H1 (cell line): ENCODE data around the gene GTF3C2. TPM values are rescaled to one million over a fixed set of nuclear protein-coding genes. Genes with fewer than 3 reads are reported as not detected.

ENCODE experiments used
- BCL11A ChIP-seq, 2 experiments: IDR thresholded peaks; one replicate each; pipeline ENCODE4 v1.6.1; 2011; ENCODE audit warnings: low read depth in 2 of 2, low read length in 2 of 2, mild to moderate bottlenecking in 2 of 2
- EZH2 ChIP-seq: fragments of 200-600 bp; sonication (generic); IDR thresholded peaks from 2 replicates; pipeline ENCODE4 v1.7.1; 2012; ENCODE audit warnings: low read depth, mild to moderate bottlenecking, moderate library complexity, low read length, inconsistent platforms; ENCODE audit not compliant: severe bottlenecking
- HDAC6 ChIP-seq: IDR thresholded peaks from one replicate; pipeline ENCODE4 v1.7.1; 2012; ENCODE audit warnings: low read depth, mild to moderate bottlenecking, inconsistent platforms, low read length, moderate library complexity
- JUN ChIP-seq: IDR thresholded peaks from 2 replicates; pipeline ENCODE4 v1.6.1; 2011; ENCODE audit warnings: low read depth, mild to moderate bottlenecking, improper control_type of control experiment, low read length
- SIN3A ChIP-seq, 2 experiments: IDR thresholded peaks in 1 of 2; conservative IDR thresholded peaks in 1 of 2; 2 replicates each; pipeline ENCODE4 v1.6.1; 2011 to 2012; ENCODE audit warnings: low read length in 2 of 2, improper control_type of control experiment in 1 of 2, low read depth in 1 of 2, mild to moderate bottlenecking in 1 of 2
- polyA plus RNA-seq, 7 experiments: library from polyadenylated mRNA; depleted of rRNA in 3 of 7; stranded (reverse) in 5 of 7; unstranded in 2 of 7; fragments of >200 nt in 5 of 7; fragments of 200-250 nt in 2 of 7; gene quantifications; 1 replicate in 5 of 7; 2 replicates in 1 of 7; 4 replicates in 1 of 7; pipeline versions ENCODE4 v1.2.1 to v1.2.3, GENCODE V29; 2011 to 2013; ENCODE audit warnings: missing spikeins in 2 of 7, mixed read lengths in 2 of 7
- total RNA-seq: library from RNA; stranded (reverse); fragmentation: NEBNext Ultra II Directional; extraction: Animal tissue kit (Norgen Biotek cat#: 25700); gene quantifications from 2 replicates; pipeline ENCODE4 v1.2.1, GENCODE V29; 2021
- TF ChIP-seq, protein P1 (sequence below): fragments of 300-600 bp; sonication (generic); IDR thresholded peaks from 2 replicates; pipeline ENCODE4 v1.7.1; 2012; ENCODE audit warnings: low read length, moderate library complexity, mild to moderate bottlenecking, inconsistent platforms; ENCODE audit not compliant: insufficient replicate concordance
- TF ChIP-seq, protein P2 (sequence below): IDR thresholded peaks from 2 replicates; pipeline ENCODE4 v1.6.1; 2012; ENCODE audit warnings: inconsistent platforms
- TF ChIP-seq, protein P3 (sequence below): IDR thresholded peaks from 2 replicates; pipeline ENCODE4 v1.6.1; 2011; ENCODE audit warnings: low read depth, mild to moderate bottlenecking, low read length; ENCODE audit not compliant: insufficient read depth

Gene GTF3C2
- total and polyA plus RNA-seq, 2 of the 8 experiments (the other 6 are each of a cell fraction or from before 2014, with no cell fraction given), result 118 to 127 TPM

DNA sequence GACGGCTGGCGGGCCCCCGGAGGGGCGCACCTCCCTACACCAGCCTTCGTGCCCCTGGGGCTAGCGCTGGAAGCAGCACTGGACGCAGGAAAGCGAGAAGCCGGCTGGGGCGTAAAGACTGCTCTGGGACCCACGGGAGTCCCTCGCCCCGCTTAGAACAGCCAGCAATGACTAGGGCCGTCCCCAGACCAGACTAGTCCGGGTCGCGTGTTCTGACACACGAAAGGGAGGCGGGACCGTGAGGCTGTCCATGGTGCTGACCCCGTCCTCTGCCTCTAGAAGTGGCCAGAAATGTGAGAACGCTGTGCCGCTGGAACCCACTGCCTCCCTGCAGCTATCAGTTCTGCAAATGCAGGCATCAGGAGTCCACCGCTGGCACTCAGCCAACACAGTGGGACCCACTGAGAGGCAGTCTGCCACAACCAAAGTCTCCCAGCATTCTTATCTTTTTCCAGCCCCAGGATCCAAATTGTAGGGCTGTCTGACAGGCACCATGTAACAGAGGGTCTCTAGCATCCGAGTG is 48.1 kb downstream of the GTF3C2 start, which contains the start of gene UCN (continued):
- TF ChIP-seq, protein P1, sequence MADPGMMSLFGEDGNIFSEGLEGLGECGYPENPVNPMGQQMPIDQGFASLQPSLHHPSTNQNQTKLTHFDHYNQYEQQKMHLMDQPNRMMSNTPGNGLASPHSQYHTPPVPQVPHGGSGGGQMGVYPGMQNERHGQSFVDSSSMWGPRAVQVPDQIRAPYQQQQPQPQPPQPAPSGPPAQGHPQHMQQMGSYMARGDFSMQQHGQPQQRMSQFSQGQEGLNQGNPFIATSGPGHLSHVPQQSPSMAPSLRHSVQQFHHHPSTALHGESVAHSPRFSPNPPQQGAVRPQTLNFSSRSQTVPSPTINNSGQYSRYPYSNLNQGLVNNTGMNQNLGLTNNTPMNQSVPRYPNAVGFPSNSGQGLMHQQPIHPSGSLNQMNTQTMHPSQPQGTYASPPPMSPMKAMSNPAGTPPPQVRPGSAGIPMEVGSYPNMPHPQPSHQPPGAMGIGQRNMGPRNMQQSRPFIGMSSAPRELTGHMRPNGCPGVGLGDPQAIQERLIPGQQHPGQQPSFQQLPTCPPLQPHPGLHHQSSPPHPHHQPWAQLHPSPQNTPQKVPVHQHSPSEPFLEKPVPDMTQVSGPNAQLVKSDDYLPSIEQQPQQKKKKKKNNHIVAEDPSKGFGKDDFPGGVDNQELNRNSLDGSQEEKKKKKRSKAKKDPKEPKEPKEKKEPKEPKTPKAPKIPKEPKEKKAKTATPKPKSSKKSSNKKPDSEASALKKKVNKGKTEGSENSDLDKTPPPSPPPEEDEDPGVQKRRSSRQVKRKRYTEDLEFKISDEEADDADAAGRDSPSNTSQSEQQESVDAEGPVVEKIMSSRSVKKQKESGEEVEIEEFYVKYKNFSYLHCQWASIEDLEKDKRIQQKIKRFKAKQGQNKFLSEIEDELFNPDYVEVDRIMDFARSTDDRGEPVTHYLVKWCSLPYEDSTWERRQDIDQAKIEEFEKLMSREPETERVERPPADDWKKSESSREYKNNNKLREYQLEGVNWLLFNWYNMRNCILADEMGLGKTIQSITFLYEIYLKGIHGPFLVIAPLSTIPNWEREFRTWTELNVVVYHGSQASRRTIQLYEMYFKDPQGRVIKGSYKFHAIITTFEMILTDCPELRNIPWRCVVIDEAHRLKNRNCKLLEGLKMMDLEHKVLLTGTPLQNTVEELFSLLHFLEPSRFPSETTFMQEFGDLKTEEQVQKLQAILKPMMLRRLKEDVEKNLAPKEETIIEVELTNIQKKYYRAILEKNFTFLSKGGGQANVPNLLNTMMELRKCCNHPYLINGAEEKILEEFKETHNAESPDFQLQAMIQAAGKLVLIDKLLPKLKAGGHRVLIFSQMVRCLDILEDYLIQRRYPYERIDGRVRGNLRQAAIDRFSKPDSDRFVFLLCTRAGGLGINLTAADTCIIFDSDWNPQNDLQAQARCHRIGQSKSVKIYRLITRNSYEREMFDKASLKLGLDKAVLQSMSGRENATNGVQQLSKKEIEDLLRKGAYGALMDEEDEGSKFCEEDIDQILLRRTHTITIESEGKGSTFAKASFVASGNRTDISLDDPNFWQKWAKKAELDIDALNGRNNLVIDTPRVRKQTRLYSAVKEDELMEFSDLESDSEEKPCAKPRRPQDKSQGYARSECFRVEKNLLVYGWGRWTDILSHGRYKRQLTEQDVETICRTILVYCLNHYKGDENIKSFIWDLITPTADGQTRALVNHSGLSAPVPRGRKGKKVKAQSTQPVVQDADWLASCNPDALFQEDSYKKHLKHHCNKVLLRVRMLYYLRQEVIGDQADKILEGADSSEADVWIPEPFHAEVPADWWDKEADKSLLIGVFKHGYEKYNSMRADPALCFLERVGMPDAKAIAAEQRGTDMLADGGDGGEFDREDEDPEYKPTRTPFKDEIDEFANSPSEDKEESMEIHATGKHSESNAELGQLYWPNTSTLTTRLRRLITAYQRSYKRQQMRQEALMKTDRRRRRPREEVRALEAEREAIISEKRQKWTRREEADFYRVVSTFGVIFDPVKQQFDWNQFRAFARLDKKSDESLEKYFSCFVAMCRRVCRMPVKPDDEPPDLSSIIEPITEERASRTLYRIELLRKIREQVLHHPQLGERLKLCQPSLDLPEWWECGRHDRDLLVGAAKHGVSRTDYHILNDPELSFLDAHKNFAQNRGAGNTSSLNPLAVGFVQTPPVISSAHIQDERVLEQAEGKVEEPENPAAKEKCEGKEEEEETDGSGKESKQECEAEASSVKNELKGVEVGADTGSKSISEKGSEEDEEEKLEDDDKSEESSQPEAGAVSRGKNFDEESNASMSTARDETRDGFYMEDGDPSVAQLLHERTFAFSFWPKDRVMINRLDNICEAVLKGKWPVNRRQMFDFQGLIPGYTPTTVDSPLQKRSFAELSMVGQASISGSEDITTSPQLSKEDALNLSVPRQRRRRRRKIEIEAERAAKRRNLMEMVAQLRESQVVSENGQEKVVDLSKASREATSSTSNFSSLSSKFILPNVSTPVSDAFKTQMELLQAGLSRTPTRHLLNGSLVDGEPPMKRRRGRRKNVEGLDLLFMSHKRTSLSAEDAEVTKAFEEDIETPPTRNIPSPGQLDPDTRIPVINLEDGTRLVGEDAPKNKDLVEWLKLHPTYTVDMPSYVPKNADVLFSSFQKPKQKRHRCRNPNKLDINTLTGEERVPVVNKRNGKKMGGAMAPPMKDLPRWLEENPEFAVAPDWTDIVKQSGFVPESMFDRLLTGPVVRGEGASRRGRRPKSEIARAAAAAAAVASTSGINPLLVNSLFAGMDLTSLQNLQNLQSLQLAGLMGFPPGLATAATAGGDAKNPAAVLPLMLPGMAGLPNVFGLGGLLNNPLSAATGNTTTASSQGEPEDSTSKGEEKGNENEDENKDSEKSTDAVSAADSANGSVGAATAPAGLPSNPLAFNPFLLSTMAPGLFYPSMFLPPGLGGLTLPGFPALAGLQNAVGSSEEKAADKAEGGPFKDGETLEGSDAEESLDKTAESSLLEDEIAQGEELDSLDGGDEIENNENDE, result no peak
- TF ChIP-seq, protein P2, sequence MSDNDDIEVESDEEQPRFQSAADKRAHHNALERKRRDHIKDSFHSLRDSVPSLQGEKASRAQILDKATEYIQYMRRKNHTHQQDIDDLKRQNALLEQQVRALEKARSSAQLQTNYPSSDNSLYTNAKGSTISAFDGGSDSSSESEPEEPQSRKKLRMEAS, result peak; percentile 87
- TF ChIP-seq SIN3A (conservative IDR thresholded peaks at IDR 0.05 in 1 of 2, IDR thresholded peaks at IDR 0.05 in 1 of 2; ENCODE audit: low read depth in 1 of 2, low read length in 2 of 2) (peak; percentile 98 to 99), BCL11A (IDR thresholded peaks at IDR 0.05; ENCODE audit: low read depth in 2 of 2, low read length in 2 of 2) (no peak), JUN (no peak), HDAC6 (no peak), EZH2 (no peak)
- TF ChIP-seq, protein P3, sequence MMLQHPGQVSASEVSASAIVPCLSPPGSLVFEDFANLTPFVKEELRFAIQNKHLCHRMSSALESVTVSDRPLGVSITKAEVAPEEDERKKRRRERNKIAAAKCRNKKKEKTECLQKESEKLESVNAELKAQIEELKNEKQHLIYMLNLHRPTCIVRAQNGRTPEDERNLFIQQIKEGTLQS, result no peak
